K562 (cell line): Measurements from ENCODE around the gene PAN2. TPM values are rescaled to one million over a fixed set of nuclear protein-coding genes. Genes with fewer than 3 reads are reported as not detected.

Experiments used
- CBFB ChIP-seq: sonication (generic); formaldehyde crosslinking; IDR thresholded peaks from 2 replicates; pipeline ENCODE4 v1.4.0; 2020; ENCODE audit warnings: mild to moderate bottlenecking, missing genetic modification reagents
- CHD1 ChIP-seq: fragments of 200-600 bp; sonication (generic); IDR thresholded peaks from one replicate; pipeline ENCODE4 v1.6.1; 2012; ENCODE audit warnings: mild to moderate bottlenecking, moderate library complexity, low read length, inconsistent platforms
- DIDO1 ChIP-seq: fragments of 450-650 bp; IDR thresholded peaks from 2 replicates; pipeline ENCODE4 v1.6.1; 2016; ENCODE audit warnings: low read depth, missing biosample characterization, missing genetic modification characterization
- HDAC6 ChIP-seq: IDR thresholded peaks from 2 replicates; pipeline ENCODE4 v1.6.1; 2012; ENCODE audit warnings: low read depth, mild to moderate bottlenecking, control low read depth, inconsistent platforms, low read length, moderate library complexity
- MIER1 ChIP-seq: fragments of 450-650 bp; IDR thresholded peaks from 2 replicates; pipeline ENCODE4 v1.6.1; 2016; ENCODE audit warnings: antibody characterized with exemption, mild to moderate bottlenecking, low read depth
- NCOA1 ChIP-seq: fragments of 450-650 bp; IDR thresholded peaks from 2 replicates; pipeline ENCODE4 v1.6.1; 2016; ENCODE audit warnings: low read depth
- NFE2 ChIP-seq: IDR thresholded peaks from 2 replicates; pipeline ENCODE4 v1.6.1; 2014; ENCODE audit warnings: antibody characterized with exemption, low read depth
- NFIC ChIP-seq: fragments of 450-650 bp; IDR thresholded peaks from 2 replicates; pipeline ENCODE4 v1.6.1; 2017; ENCODE audit warnings: mild to moderate bottlenecking, inconsistent platforms
- PCBP2 ChIP-seq: fragments of 200-400 bp; formaldehyde crosslinking; IDR thresholded peaks from 2 replicates; pipeline ENCODE4 v1.6.1; 2018; ENCODE audit warnings: low read length, low read depth, mild to moderate bottlenecking, moderate library complexity; ENCODE audit not compliant: poor library complexity, severe bottlenecking
- PHF20 ChIP-seq: fragments of 450-650 bp; IDR thresholded peaks from 2 replicates; pipeline ENCODE4 v1.6.1; 2018; ENCODE audit not compliant: partially characterized antibody
- RBFOX2 ChIP-seq: fragments of 200-400 bp; formaldehyde crosslinking; IDR thresholded peaks from 2 replicates; pipeline ENCODE4 v1.6.1; 2017; ENCODE audit warnings: low read depth, mild to moderate bottlenecking, low read length, moderate library complexity
- SAFB ChIP-seq: fragments of 200-400 bp; formaldehyde crosslinking; IDR thresholded peaks from 2 replicates; pipeline ENCODE4 v1.6.1; 2017; ENCODE audit warnings: low read depth, low read length, borderline replicate concordance
- TAF1 ChIP-seq: IDR thresholded peaks from 2 replicates; pipeline ENCODE4 v1.6.1; 2011; ENCODE audit warnings: mild to moderate bottlenecking, low read length, moderate library complexity; ENCODE audit not compliant: insufficient read depth, control insufficient read depth, severe bottlenecking; ENCODE audit errors: extremely low read depth
- TFAM ChIP-seq: fragments of 250-450 bp; sonication (Bioruptor Pico); conservative IDR thresholded peaks from 2 replicates; pipeline ENCODE4 v1.5.0; 2021; ENCODE audit warnings: mild to moderate bottlenecking, moderate library complexity
- ZC3H8 ChIP-seq: fragments of 450-650 bp; IDR thresholded peaks from 2 replicates; pipeline ENCODE4 v1.6.1; 2017
- ZNF444 ChIP-seq: fragments of 250-450 bp; sonication (Bioruptor Pico); IDR thresholded peaks from 2 replicates; pipeline ENCODE4 v1.4.0; 2020; ENCODE audit warnings: mild to moderate bottlenecking, moderate library complexity
- ZSCAN29 ChIP-seq: fragments of 450-650 bp; IDR thresholded peaks from 2 replicates; pipeline ENCODE4 v1.6.1; 2017
- polyA plus RNA-seq, 8 experiments: library from polyadenylated mRNA; depleted of rRNA in 4 of 8; stranded (reverse) in 5 of 8; unstranded in 3 of 8; fragments of >200 nt; fragmentation: Nextera tagmentation in 2 of 8; fragmentation: Illumina TruSeq in 1 of 8; extraction: Ambion mirVana in 2 of 8; extraction: Trizol in 1 of 8; gene quantifications; 2 replicates each; pipeline versions ENCODE4 v1.2.1 to v1.2.3, GENCODE V29; 2011 to 2014; ENCODE audit warnings: inconsistent platforms in 1 of 8, missing spikeins in 1 of 8
- total RNA-seq, 7 experiments: library from RNA; depleted of rRNA in 6 of 7; stranded (reverse); fragments of >200 nt in 6 of 7; fragmentation: Illumina TruSeq in 2 of 7; extraction: Trizol in 2 of 7; gene quantifications; 2 replicates each; pipeline versions ENCODE4 v1.2.1 to v1.2.3, GENCODE V29; 2011 to 2021; ENCODE audit warnings: low replicate concordance in 1 of 7
- TF ChIP-seq, protein P1 (sequence below): fragments of 450-650 bp; IDR thresholded peaks from 2 replicates; pipeline ENCODE4 v1.6.1; 2014; ENCODE audit warnings: low read depth, mild to moderate bottlenecking, moderate library complexity, borderline replicate concordance
- TF ChIP-seq, protein P2 (sequence below): sonication (generic); formaldehyde crosslinking; IDR thresholded peaks from 2 replicates; pipeline ENCODE4 v1.8.0; 2022; ENCODE audit warnings: missing genetic modification reagents, mild to moderate bottlenecking, moderate library complexity, borderline replicate concordance
- TF ChIP-seq, protein P3 (sequence below), 3 experiments: fragments of 200-800 bp in 1 of 3; sonication (Bioruptor generic) in 1 of 3; sonication (generic) in 1 of 3; formaldehyde crosslinking in 1 of 3; IDR thresholded peaks; 2 replicates each; pipeline versions ENCODE4 v1.6.1 to v1.8.0; 2016 to 2022; ENCODE audit warnings: mild to moderate bottlenecking in 2 of 3, missing compliant biosample characterization in 2 of 3, missing genetic modification characterization in 2 of 3, missing genetic modification reagents in 1 of 3
- TF ChIP-seq, protein P4 (sequence below): sonication (generic); formaldehyde crosslinking; IDR thresholded peaks from 2 replicates; pipeline ENCODE4 v1.8.0; 2022; ENCODE audit warnings: mild to moderate bottlenecking, missing genetic modification reagents
- TF ChIP-seq, protein P5 (sequence below): fragments of 250-450 bp; sonication (Bioruptor Pico); IDR thresholded peaks from 2 replicates; pipeline ENCODE4 v1.5.0; 2021; ENCODE audit warnings: mild to moderate bottlenecking, borderline replicate concordance

The PAN2 gene
- total and polyA plus RNA-seq, 9 of the 15 experiments (the other 6 are each of a cell fraction or from before 2014, with no cell fraction given), result 15.0 to 66.1 (median 25.9) TPM

DNA sequence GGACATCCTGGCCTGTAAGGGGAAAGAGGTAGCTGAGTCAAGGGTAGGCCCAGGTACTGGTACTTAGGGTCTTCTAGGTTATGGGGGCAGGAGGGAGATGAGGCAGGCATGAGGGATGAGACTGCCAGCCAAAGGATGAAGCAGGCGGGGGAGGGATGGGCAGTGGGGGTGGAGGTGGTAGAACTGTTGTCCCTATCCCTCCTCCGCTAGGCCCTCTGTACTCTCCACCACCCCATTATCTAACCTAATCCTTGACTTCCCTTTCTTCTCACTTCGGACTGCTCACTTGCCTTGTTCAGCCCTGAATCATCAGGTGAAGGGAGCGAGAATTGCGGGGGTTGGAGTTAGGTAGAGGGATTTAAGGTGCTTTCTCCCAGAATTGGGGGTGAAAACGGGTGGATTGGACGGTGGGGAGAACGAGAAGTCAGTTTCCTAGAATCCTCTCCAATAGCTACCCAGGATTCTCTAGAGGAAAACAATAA, 562 bp downstream of the PAN2 start (continued):
- TF ChIP-seq ZNF444 (no peak), CBFB (no peak), ZSCAN29 (no peak), TFAM (CRISPR knock-in tag) (no peak), SAFB (no peak), NFE2 (no peak), HDAC6 (no peak), RBFOX2 (no peak), PHF20 (peak; percentile 43), NFIC (0 out of 2 replicates have a peak, but pooled peaks have one; percentile 19), ZC3H8 (no peak), PCBP2 (no peak), NCOA1 (no peak), MIER1 (no peak), CHD1 (peak; percentile 82), TAF1 (no peak), DIDO1 (no peak)
- TF ChIP-seq, protein P1, sequence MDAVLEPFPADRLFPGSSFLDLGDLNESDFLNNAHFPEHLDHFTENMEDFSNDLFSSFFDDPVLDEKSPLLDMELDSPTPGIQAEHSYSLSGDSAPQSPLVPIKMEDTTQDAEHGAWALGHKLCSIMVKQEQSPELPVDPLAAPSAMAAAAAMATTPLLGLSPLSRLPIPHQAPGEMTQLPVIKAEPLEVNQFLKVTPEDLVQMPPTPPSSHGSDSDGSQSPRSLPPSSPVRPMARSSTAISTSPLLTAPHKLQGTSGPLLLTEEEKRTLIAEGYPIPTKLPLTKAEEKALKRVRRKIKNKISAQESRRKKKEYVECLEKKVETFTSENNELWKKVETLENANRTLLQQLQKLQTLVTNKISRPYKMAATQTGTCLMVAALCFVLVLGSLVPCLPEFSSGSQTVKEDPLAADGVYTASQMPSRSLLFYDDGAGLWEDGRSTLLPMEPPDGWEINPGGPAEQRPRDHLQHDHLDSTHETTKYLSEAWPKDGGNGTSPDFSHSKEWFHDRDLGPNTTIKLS, result no peak
- TF ChIP-seq, protein P2, sequence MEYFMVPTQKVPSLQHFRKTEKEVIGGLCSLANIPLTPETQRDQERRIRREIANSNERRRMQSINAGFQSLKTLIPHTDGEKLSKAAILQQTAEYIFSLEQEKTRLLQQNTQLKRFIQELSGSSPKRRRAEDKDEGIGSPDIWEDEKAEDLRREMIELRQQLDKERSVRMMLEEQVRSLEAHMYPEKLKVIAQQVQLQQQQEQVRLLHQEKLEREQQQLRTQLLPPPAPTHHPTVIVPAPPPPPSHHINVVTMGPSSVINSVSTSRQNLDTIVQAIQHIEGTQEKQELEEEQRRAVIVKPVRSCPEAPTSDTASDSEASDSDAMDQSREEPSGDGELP (CRISPR knock-in tag), result no peak
- TF ChIP-seq, protein P3, sequence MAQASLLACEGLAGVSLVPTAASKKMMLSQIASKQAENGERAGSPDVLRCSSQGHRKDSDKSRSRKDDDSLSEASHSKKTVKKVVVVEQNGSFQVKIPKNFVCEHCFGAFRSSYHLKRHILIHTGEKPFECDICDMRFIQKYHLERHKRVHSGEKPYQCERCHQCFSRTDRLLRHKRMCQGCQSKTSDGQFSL (CRISPR knock-in tag; IDR thresholded peaks at IDR 0.05), result peak; percentile 3; the same call in 1 of the 2 replicates
- TF ChIP-seq, protein P3 (tag; IDR thresholded peaks at IDR 0.05), result no peak
- TF ChIP-seq, protein P4, sequence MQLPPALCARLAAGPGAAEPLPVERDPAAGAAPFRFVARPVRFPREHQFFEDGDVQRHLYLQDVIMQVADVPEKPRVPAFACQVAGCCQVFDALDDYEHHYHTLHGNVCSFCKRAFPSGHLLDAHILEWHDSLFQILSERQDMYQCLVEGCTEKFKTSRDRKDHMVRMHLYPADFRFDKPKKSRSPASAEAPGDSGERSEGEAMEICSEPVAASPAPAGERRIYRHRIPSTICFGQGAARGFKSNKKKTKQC, result no peak
- TF ChIP-seq, protein P5, sequence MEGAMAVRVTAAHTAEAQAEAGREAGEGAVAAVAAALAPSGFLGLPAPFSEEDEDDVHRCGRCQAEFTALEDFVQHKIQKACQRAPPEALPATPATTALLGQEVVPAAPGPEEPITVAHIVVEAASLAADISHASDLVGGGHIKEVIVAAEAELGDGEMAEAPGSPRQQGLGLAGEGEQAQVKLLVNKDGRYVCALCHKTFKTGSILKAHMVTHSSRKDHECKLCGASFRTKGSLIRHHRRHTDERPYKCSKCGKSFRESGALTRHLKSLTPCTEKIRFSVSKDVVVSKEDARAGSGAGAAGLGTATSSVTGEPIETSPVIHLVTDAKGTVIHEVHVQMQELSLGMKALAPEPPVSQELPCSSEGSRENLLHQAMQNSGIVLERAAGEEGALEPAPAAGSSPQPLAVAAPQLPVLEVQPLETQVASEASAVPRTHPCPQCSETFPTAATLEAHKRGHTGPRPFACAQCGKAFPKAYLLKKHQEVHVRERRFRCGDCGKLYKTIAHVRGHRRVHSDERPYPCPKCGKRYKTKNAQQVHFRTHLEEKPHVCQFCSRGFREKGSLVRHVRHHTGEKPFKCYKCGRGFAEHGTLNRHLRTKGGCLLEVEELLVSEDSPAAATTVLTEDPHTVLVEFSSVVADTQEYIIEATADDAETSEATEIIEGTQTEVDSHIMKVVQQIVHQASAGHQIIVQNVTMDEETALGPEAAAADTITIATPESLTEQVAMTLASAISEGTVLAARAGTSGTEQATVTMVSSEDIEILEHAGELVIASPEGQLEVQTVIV (CRISPR knock-in tag), result no peak
